ENCODE results near the gene MOXD1. TPM values are rescaled to one million over a fixed set of nuclear protein-coding genes. Genes with fewer than 3 reads are reported as not detected.

The MOXD1 gene
- total RNA-seq, 2 experiments from 2014 or later, result 0.74 TPM; not detected in 1

GRCh38 chr6:132257561-132257960 lies 143.7 kb downstream of the MOXD1 start:
- no TSS peak for BruUV-seq (replicated peaks)
- Histone ChIP-seq H3K4me1 (ENCODE audit: insufficient read depth, low read length, poor library complexity, severe bottlenecking) (peaks cover 7% of the 10 kb centered on the region), H3K79me2 (ENCODE audit: insufficient read depth, low read depth, low read length) (no peaks in the 10 kb centered on the region), H2AFZ (ENCODE audit: low read length) (no peak overlapping the region), H3K4me2 (ENCODE audit: low read length) (no peak overlapping the region), H3K9me3 (ENCODE audit: low read length) (peaks cover 28% of the 10 kb centered on the region; the same call in 1 of the 2 replicates), H3K9me2 (ENCODE audit: insufficient read depth, low read length) (no peaks in the 10 kb centered on the region), H4K20me1 (ENCODE audit: insufficient read depth, low read length) (no peaks in the 10 kb centered on the region), H3K4me3 (ENCODE audit: low read depth, low read length, poor library complexity, severe bottlenecking) (no peak overlapping the region), H3K27ac (ENCODE audit: low read depth, low read length, poor library complexity, severe bottlenecking) (no peak overlapping the region), H3K36me3 (ENCODE audit: insufficient read depth, low read length) (peaks cover 1% of the 10 kb centered on the region; the same call in 1 of the 2 replicates)
- ChIA-PET CTCF (ENCODE audit: unreplicated experiment) (interaction anchor here (1.0 to 1.4 kb wide), 2 partner anchors 12 to 334 kb away, joined by 3 read pairs; no protein-coding TSS in a partner anchor), POLR2A (interaction anchor here (0.7 to 2.6 kb wide), 5 partner anchors 10 to 124 kb away, joined by 3 to 10 read pairs (median 4); no protein-coding TSS in a partner anchor)
- intact Hi-C loops (cut with micrococcal nuclease; ENCODE audit: unreplicated experiment), result no loop called here
- DNase-seq (ENCODE audit: low spot score), result no peak
- TF ChIP-seq EZH2phosphoT487 (IDR thresholded peaks at IDR 0.05; ENCODE audit: borderline replicate concordance, low read depth, low read length), result no peak
- TF ChIP-seq, protein P1, sequence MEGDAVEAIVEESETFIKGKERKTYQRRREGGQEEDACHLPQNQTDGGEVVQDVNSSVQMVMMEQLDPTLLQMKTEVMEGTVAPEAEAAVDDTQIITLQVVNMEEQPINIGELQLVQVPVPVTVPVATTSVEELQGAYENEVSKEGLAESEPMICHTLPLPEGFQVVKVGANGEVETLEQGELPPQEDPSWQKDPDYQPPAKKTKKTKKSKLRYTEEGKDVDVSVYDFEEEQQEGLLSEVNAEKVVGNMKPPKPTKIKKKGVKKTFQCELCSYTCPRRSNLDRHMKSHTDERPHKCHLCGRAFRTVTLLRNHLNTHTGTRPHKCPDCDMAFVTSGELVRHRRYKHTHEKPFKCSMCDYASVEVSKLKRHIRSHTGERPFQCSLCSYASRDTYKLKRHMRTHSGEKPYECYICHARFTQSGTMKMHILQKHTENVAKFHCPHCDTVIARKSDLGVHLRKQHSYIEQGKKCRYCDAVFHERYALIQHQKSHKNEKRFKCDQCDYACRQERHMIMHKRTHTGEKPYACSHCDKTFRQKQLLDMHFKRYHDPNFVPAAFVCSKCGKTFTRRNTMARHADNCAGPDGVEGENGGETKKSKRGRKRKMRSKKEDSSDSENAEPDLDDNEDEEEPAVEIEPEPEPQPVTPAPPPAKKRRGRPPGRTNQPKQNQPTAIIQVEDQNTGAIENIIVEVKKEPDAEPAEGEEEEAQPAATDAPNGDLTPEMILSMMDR (conservative IDR thresholded peaks at IDR 0.05; ENCODE audit: low read length), result no peak

GRCh38 chr6:132256457-132256856 lies 144.8 kb downstream of the MOXD1 start:
- Histone ChIP-seq H3K27ac (ENCODE audit: low read depth, low read length, poor library complexity, severe bottlenecking) (no peak overlapping the region), H3K36me3 (ENCODE audit: insufficient read depth, low read length) (peaks cover 8% of the 10 kb centered on the region; the same call in 1 of the 2 replicates), H4K20me1 (ENCODE audit: insufficient read depth, low read length) (no peaks in the 10 kb centered on the region), H3K4me2 (ENCODE audit: low read length) (no peak overlapping the region), H3K4me3 (ENCODE audit: low read depth, low read length, poor library complexity, severe bottlenecking) (no peak overlapping the region), H3K9me3 (ENCODE audit: low read length) (peaks cover 39% of the 10 kb centered on the region; the same call in 1 of the 2 replicates), H3K4me1 (ENCODE audit: insufficient read depth, low read length, poor library complexity, severe bottlenecking) (peaks cover 7% of the 10 kb centered on the region), H3K9me2 (ENCODE audit: insufficient read depth, low read length) (no peaks in the 10 kb centered on the region), H3K79me2 (ENCODE audit: insufficient read depth, low read depth, low read length) (no peaks in the 10 kb centered on the region), H2AFZ (ENCODE audit: low read length) (no peak overlapping the region)
- intact Hi-C loops (cut with micrococcal nuclease; ENCODE audit: unreplicated experiment), result no loop called here
- no TSS peak for BruUV-seq (replicated peaks)
- POLR2A ChIA-PET, result interaction anchor here (1.1 to 2.6 kb wide), 4 partner anchors 9 to 15 kb away, joined by 3 to 10 read pairs (median 5); no protein-coding TSS in a partner anchor
- CTCF ChIA-PET (ENCODE audit: unreplicated experiment), result no interaction called here
- no peak for TF ChIP-seq EZH2phosphoT487 (IDR thresholded peaks at IDR 0.05; ENCODE audit: borderline replicate concordance, low read depth, low read length)
- TF ChIP-seq, protein P1 (conservative IDR thresholded peaks at IDR 0.05; ENCODE audit: low read length), result no peak
- no peak for DNase-seq (ENCODE audit: low spot score)

DNA sequence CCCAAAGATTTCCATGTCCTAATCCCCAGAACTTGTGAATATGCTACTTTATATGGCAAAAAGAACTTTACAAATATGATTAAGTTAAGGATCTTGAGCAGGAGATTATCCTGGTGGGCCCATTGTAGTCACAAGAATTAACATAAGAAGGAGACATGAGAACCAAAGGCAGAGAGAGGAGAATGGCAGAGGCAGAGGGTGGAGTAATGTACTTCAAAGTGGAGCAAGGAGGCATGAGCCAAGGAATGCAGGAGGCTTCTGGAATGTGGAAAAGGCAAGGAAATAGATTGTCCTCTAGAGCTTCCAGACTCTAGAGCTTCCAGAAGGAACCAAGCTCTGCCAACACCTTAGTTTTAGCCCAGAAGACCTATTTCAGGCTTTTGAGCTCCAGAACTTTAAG lies 147.4 kb downstream of the MOXD1 start:
- H3K4me2 ChIP-seq (ENCODE audit: low read length), result no peak overlapping the region
- peaks cover 49% of the 10 kb centered on the region; the same call in 1 of the 2 replicates for H3K9me3 ChIP-seq (ENCODE audit: low read length)
- no peak for TF ChIP-seq EZH2phosphoT487 (IDR thresholded peaks at IDR 0.05; ENCODE audit: borderline replicate concordance, low read depth, low read length)
- TF ChIP-seq, protein P1 (conservative IDR thresholded peaks at IDR 0.05; ENCODE audit: low read length), result no peak
- H3K36me3 ChIP-seq (ENCODE audit: insufficient read depth, low read length), result peaks cover 8% of the 10 kb centered on the region; the same call in 1 of the 2 replicates
- no peaks in the 10 kb centered on the region for H3K9me2 ChIP-seq (ENCODE audit: insufficient read depth, low read length)
- no TSS peak for BruUV-seq (replicated peaks)
- H3K4me1 ChIP-seq (ENCODE audit: insufficient read depth, low read length, poor library complexity, severe bottlenecking), result peaks cover 1% of the 10 kb centered on the region
- no peak overlapping the region for H3K4me3 ChIP-seq (ENCODE audit: low read depth, low read length, poor library complexity, severe bottlenecking)
- intact Hi-C loops (cut with micrococcal nuclease; ENCODE audit: unreplicated experiment), result no loop called here
- CTCF ChIA-PET (ENCODE audit: unreplicated experiment), result interaction anchor here (0.7 kb wide), 1 partner anchor 330 kb away, joined by 3 read pairs; no protein-coding TSS in a partner anchor
- DNase-seq (ENCODE audit: low spot score), result no peak
- H3K79me2 ChIP-seq (ENCODE audit: insufficient read depth, low read depth, low read length), result no peaks in the 10 kb centered on the region
- no peak overlapping the region for H2AFZ ChIP-seq (ENCODE audit: low read length)
- no peaks in the 10 kb centered on the region for H4K20me1 ChIP-seq (ENCODE audit: insufficient read depth, low read length)
- no peak overlapping the region for H3K27ac ChIP-seq (ENCODE audit: low read depth, low read length, poor library complexity, severe bottlenecking)
- POLR2A ChIA-PET, result interaction anchor here (0.8 to 1.5 kb wide), 3 partner anchors 13 to 219 kb away, joined by 3 to 4 read pairs (median 3); no protein-coding TSS in a partner anchor
